RWPE1 (cell line): ENCODE results near the gene TAGLN2.
"Not testable (repeated sequence)": the region's sequence is repeated elsewhere in the genome, so short reads cannot be mapped to it uniquely, and the experiment has no call there.

Source experiments
- CTCF ChIA-PET: fragments of 350-600 bp; sonication (Branson Sonifier 250); formaldehyde crosslinking; extraction: SDS; loops from one replicate; lab custom pipeline; 2021; lab: Yijun Ruan, JAX
- POLR2A ChIA-PET: fragments of 400-600 bp; formaldehyde crosslinking; extraction: SDS; loops from one replicate; lab custom pipeline; 2020; ENCODE audit warnings: antibody characterized with exemption; ENCODE audit not compliant: low non-redundant PET; lab: Yijun Ruan, JAX
- DNase-seq: peaks from one replicate; pipeline ENCODE4 v3.0.0; 2012; ENCODE audit warnings: low spot score
- H3K27ac ChIP-seq: fragments of 450-650 bp; 2 replicates; pipeline ENCODE4 v1.5.1; 2017
- TF ChIP-seq, protein P1 (sequence below): fragments of 450-650 bp; conservative IDR thresholded peaks from 2 replicates; pipeline ENCODE4 v1.5.1; 2017; ENCODE audit warnings: low read depth, mild to moderate bottlenecking

TAGLN2 gene

DNA sequence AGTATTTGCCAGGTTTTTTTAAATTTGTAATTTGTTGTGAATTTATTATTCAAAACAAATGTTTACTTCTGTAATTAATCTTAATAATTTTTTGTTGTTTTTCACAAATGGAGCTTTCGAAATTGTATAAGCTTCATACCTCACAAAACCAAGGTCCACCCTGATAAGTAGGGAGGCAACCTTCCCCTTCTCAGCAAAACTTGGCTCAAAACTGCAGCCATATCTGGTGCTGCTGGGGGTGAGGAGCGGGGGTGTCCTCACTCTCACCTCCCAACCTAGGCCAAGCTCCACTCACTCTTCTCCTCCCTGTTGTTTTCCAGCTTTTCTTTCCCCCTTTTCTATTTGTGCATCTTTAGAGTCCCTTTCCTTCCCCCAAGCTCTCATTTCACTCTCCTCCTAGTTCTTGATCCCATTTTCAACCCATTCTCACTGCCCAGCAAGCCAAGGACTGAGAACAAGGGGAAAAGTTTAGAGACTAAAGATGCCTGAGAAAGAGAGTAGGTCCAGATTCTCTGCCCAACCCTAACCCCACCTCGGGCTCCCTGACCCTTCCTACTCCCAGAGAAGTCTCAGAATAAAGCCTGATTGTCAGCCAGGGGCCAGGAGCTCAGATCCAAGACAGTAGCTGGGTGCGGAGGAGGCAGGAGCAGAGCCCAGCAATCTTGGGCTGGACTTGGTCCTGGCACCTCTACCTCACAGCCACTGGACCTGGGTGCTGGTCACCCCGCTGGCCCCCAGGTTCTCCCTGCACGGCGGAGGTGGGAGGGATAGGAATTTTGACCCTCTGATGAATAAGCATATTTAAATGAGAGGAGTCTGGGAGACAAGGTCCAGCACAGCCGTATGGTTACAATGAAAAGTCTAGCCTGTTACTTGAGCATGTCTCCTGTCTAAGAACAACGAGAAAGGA is 17.0 kb downstream of the TAGLN2 start:
- no peak overlapping the region for H3K27ac ChIP-seq
- TF ChIP-seq, protein P1, sequence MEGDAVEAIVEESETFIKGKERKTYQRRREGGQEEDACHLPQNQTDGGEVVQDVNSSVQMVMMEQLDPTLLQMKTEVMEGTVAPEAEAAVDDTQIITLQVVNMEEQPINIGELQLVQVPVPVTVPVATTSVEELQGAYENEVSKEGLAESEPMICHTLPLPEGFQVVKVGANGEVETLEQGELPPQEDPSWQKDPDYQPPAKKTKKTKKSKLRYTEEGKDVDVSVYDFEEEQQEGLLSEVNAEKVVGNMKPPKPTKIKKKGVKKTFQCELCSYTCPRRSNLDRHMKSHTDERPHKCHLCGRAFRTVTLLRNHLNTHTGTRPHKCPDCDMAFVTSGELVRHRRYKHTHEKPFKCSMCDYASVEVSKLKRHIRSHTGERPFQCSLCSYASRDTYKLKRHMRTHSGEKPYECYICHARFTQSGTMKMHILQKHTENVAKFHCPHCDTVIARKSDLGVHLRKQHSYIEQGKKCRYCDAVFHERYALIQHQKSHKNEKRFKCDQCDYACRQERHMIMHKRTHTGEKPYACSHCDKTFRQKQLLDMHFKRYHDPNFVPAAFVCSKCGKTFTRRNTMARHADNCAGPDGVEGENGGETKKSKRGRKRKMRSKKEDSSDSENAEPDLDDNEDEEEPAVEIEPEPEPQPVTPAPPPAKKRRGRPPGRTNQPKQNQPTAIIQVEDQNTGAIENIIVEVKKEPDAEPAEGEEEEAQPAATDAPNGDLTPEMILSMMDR = no peak
- DNase-seq = no peak
- ChIA-PET POLR2A (interaction anchor here (0.6 kb wide), 1 partner anchor 32 kb away, joined by 3 read pairs; no protein-coding TSS in a partner anchor), CTCF (interaction anchor here (1.0 kb wide), 1 partner anchor 17 kb away, joined by 3 read pairs; the partner anchor contains the start of gene TAGLN2)

DNA sequence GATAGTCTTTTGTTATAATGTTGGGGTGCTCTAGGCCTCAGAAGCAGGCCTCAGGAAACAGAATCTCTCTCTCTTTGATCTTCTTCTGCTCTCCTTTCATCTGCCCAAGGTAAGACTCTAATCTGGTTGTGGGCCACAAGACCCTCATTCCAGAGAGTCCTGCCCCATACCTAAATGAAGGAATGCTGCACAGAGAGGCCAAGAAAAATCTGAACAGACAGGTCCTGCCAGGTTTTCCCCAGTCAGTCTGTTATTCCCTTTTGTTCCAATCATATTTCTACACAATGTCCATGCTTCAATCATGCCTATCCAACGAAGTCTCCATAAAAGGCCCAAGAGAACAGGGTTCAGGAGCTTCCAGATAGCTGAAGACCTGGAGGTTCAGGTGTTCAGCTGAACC is 18.3 kb downstream of the TAGLN2 start:
- no peak for DNase-seq
- H3K27ac ChIP-seq = no peak overlapping the region
- CTCF ChIA-PET = no interaction called here
- POLR2A ChIA-PET = no interaction called here
- TF ChIP-seq, protein P1 = no peak

DNA sequence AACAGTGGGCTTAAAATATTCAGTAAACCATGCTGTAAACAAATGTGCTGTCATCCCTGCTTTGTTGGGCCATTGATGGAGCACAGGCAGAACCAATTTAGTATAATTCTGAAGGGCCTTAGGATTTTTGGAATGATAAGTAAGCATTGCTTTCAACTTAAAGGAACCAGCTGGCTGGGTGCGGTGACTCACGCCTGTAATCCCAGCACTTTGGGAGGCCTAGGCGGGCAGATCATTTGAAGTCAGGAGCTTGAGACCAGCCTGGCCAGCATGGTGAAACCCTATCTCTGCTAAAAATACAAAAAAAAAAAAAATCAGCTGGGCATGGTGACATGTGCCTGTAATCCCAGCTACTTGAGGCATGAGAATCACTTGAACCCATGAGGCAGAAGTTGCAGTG is 21.3 kb downstream of the TAGLN2 start:
- H3K27ac ChIP-seq, CTCF ChIA-PET, POLR2A ChIA-PET, DNase-seq: not testable (repeated sequence)

DNA sequence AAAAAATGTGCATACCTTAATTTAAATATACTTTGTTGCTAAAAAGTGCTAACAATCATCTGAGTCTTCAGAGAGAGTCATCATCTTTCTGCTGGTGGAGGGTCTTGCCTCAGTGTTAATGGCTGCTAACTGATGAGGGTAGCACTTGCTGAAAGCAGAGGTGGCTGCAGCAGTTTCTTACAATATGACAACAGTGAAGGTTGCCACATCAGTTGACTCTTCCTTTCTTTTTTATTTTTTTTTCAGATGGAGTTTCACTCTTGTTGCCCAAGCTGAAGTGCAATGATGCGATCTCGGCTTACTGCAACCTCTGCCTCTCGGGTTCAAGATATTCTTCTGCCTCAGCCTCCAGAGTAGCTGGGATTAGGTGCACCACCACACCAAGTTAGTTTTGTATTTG is 22.8 kb downstream of the TAGLN2 start:
- CTCF ChIA-PET = no interaction called here
- TF ChIP-seq, protein P1 = no peak
- DNase-seq = no peak
- POLR2A ChIA-PET = no interaction called here
- H3K27ac ChIP-seq = no peak overlapping the region

DNA sequence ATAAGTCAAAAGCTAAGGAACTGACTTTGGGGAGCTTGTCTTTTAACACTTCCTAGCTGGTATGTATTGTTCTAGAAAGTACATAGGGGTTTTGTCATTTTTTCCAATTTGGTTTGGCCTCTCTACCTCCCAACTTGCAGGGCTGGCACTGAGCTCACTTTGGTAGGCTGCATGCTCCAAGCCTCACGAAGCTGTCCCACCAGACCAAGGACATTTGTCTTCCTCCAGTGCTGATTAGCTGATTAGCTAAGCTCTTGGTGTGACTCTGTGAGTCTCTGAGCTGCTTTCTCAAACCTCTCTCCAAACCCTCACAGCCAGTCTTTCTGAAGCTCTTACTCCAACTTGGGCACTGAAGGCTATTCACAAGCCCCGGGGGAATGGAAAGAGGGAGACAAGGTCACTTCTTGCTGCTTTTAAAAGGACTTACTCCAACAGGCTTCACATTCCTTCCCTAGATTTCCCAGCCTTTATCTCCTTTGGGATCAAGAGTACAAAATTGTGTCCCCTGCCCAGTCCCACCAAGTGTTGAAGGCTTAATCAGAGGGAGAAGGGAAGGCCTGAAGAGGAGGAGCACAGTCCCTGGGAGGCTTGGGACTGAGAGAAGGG is 24.4 kb downstream of the TAGLN2 start:
- POLR2A ChIA-PET = no interaction called here
- TF ChIP-seq, protein P1 = no peak
- CTCF ChIA-PET = interaction anchor here (0.7 to 0.9 kb wide), 2 partner anchors 45 to 103 kb away, joined by 3 to 5 read pairs; no protein-coding TSS in a partner anchor
- DNase-seq = no peak
- no peak overlapping the region; the same call in 1 of the 2 replicates for H3K27ac ChIP-seq

DNA sequence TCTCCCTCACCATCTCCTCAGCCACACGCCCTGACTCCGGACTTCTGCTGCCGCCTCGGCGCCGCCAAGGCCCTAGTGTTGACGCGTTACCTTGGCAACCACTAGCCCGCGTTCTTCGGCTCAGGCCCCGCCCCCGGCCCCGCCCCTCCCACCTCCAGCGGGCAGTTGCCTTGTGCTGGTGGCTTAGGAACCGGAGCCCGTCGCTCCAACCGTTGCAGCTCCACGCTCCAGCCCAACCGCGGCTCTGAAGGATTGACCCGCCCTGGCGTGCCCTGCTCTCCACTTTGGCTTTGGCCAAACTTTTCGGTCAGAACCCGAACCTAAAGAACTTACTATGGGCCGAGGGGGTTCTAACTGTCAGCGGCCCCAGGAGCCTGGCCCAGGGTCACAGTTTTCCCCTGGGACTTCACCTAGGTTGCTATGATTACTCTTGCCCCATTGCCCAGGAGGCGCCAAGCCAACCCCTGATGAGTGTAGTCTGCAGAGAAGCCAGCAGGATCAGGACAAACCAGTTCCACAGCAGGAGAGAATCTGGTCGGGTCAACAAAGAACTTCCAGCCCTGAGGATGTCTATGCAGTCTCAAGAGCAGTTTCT is 25.1 kb downstream of the TAGLN2 start, which contains the start of gene CFAP45:
Gene CFAP45 (minus strand): TSS at position 80 of the 595 bp plus-strand sequence. CDS start 67 bp downstream, at position 13.
- peak; percentile 94 for DNase-seq
- TF ChIP-seq, protein P1 = no peak
- CTCF ChIA-PET = interaction anchor here (0.6 to 0.9 kb wide), 3 partner anchors 46 to 1695 kb away, joined by 3 to 5 read pairs (median 3); no protein-coding TSS in a partner anchor
- H3K27ac ChIP-seq = peak within 1 kb of the TSS; percentile 60
- POLR2A ChIA-PET = no interaction called here

DNA sequence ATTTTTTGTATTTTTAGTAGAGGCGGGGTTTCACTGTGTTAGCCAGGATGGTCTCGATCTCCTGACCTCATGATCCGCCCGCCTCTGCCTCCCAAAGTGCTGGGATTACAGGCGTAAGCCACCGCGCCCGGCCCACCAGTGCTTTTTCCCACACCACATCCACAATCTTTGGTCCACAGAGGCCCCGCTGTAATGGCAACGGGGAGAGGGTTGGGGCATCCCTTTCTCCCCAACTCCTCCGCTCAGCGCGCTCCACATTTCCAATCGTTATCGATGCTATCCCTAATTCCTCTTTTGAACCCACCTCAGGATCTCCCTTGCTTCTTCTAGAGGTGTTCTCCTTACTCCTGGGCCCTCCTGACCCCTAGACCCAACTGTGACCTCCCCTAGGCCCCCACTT is 25.7 kb downstream of the TAGLN2 start:
- CTCF ChIA-PET = interaction anchor here (0.6 kb wide), 1 partner anchor 1695 kb away, joined by 3 read pairs; no protein-coding TSS in a partner anchor
- POLR2A ChIA-PET, DNase-seq: not testable (repeated sequence)
- peak overlapping the region; percentile 60 for H3K27ac ChIP-seq
